Measurements from ENCODE around the gene U2AF2.

- TF ChIP-seq CTCF (IDR thresholded peaks at IDR 0.05) (no peak), POLR2A (IDR thresholded peaks at IDR 0.05) (no peak)
Observed at GRCh38 chr19:55615543-55616394, 39.1 kb upstream of the U2AF2 start.
